Stimulated activated CD8-positive, alpha-beta memory T cell treated with anti-CD3 and anti-CD28 coated beads, Interleukin-4, amount 100 ng/mL, for 4 hours (primary cell): ENCODE measurements around the gene LDB1.

ENCODE experiments used
- DNase-seq, 2 donors: peaks; one replicate each; pipeline ENCODE4 v3.0.0-alpha.2; 2020; ENCODE audit warnings: low read depth in 2 of 2, low spot score in 1 of 2

Gene LDB1

GRCh38 chr10:102113956-102114857, 6.0 kb downstream of the LDB1 start:
- DNase-seq, result no peak

- no peak for DNase-seq
Observed at GRCh38 chr10:102113261-102113955, 6.8 kb downstream of the LDB1 start.

- DNase-seq, result no peak
Observed at GRCh38 chr10:102112210-102112817, 7.9 kb downstream of the LDB1 start.

GRCh38 chr10:102111276-102111675, 8.9 kb downstream of the LDB1 start:
- DNase-seq, result no peak

- DNase-seq, result no peak
Observed at GRCh38 chr10:102109166-102110116, 10.7 kb downstream of the LDB1 start.

GRCh38 chr10:102106998-102107397, 13.2 kb downstream of the LDB1 start:
- no peak for DNase-seq

- DNase-seq, result no peak
Observed at GRCh38 chr10:102102421-102102820, 17.7 kb downstream of the LDB1 start.

GRCh38 chr10:102101152-102101551, 19.0 kb downstream of the LDB1 start:
- DNase-seq, result no peak

- no peak for DNase-seq
Observed at GRCh38 chr10:102096449-102096848, 23.7 kb downstream of the LDB1 start.

- DNase-seq, result no peak
Observed at GRCh38 chr10:102090772-102091171, 29.4 kb downstream of the LDB1 start.

GRCh38 chr10:102086196-102086595, 34.0 kb downstream of the LDB1 start:
- DNase-seq, result no peak

- DNase-seq, result no peak
Observed at GRCh38 chr10:102085336-102085735, 34.8 kb downstream of the LDB1 start.

- DNase-seq, result no peak
Observed at GRCh38 chr10:102083541-102083940, 36.6 kb downstream of the LDB1 start.

GRCh38 chr10:102072673-102073527, 47.3 kb downstream of the LDB1 start:
- peak; percentile 45 to 77 for DNase-seq

GRCh38 chr10:102069071-102069470, 51.1 kb downstream of the LDB1 start:
- DNase-seq, result no peak

GRCh38 chr10:102068216-102068615, 52.0 kb downstream of the LDB1 start:
- DNase-seq, result no peak

GRCh38 chr10:102067091-102067916, 52.9 kb downstream of the LDB1 start:
- no peak for DNase-seq

GRCh38 chr10:102066399-102067088, 53.6 kb downstream of the LDB1 start:
- DNase-seq, result no peak
